GM10847 (cell line): ENCODE data around the gene MYLK3.

Experiments used
- POLR2A ChIP-seq: IDR thresholded peaks from 2 replicates; pipeline ENCODE4 v1.6.1; 2011; ENCODE audit not compliant: insufficient read length; ENCODE audit errors: extremely low read depth

MYLK3 gene

DNA sequence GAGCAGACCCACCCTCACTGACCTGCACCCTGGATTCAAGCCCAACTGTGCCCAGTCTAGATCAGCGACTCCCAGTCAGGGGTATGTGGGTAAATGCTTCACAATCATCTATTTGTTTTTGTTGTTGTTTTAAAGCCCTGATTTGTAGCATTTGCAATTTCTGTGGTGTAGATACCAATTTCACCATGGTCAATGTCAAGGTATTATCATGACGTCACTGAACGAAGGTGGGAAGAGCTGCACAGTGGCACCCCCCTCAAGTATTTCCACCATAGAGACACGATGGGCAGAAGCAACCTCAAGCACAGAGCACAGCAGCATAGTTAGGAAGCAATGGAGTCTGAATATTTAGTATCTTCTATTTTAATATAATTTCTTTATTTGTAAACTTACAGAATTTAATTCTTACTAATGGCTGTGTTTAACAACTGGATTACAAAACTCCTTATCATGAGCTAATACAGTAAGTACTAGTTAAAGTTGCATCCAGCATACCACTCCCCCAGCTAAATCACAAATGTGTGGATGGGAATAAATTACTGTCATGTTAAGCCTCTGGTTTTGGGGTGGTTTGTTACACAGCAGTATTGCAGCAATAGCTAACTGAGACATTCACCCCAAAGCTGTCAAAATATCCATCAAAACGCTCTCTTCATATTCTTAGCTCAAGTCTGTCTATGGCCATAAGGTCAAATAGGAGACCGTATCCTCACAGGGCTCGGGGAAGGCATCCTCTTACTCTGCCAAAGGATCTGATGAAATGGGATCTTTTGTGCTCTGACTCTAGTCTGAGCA lies 33.1 kb downstream of the MYLK3 start:
- no peak for TF ChIP-seq POLR2A

GRCh38 chr16:46713634-46714033 lies 34.5 kb downstream of the MYLK3 start:
- no peak for TF ChIP-seq POLR2A

DNA sequence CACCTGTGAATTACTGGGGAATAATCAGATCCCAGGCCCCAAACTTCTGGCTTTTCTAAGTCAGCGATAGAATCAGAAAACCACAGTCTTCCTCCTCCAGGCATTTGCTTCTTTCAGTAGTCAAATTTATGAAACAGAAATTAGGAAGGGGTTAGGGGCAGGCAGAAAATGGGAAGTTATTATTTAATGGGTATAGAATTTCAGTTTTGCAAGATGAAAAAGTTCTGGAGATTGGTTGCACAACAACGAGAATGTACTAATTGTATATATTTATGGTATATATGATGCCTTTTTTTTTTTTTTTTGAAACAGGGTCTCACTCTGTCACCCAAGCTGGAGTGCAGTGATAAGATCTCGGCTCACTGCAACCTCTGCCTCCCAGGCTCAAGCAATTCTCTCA lies 35.2 kb downstream of the MYLK3 start:
- no peak for TF ChIP-seq POLR2A

DNA sequence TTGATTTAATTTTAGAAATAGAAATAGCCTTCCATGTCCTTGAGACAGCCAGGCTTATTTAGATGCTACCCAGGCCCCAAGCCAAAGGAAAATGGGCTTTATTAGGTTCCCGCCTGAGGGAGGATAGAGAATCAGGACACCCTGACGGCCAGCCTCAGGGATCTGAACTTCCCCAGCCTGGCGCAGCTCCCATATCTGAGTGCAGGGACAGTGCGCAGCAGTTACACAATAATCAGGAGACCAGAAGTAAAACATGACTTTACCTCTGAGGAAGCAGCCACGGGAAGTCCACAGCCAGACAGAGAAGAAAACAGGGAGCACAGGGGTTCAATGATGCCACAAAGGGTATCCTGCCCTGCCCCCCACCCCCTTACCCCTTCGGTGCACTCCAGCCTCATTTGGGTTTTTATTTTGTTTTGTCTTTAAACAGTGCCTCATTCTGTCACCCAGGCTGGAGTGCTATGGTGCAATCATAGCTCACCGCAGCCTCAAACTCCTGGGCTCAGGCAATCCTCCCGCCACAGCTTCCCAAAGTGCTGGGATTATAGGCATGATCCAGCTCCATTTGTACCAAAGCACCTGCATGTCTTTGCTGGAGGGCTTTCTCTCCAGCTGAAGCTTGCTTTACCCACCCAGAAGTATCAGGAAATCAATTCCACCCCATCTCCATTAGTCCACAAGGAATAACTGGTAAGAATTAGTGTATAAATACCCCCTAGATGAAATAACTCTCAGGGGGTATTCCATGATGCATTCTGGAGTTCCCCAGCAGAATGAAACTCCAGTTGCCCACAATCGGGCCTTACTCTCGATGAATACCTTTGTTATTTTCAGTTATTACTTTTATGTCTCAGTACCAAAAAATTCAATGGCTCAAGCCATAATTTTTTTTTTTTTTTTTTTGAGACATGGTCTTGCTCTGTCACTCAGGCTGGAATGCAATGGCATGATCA lies 36.8 kb downstream of the MYLK3 start:
- no peak for TF ChIP-seq POLR2A

DNA sequence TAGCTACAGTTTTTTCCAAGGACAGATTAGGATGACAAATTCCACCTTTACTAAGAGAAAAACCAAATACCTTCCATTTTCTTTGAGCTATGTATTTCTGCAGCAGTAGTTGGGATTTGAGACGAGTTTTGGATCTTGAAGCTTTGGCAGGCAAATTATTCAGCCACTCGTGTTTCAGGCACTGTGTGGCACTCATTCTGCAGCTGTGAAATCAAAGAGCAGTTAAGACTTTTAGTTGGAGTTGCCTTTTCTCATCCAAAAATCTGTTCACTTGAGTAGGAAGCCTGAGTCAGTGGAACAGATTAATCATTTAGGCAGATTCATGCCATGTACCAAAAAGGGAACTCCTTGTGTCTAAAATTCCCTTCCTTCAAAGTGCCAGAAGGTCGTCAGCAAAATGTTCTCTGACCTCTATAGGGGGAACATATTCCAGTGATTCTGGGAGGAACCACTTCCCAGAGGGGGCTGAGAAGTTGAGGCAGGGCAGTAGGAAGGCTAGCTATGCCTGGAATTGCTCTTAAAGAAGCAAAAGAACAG lies 38.6 kb downstream of the MYLK3 start:
- no peak for TF ChIP-seq POLR2A

DNA sequence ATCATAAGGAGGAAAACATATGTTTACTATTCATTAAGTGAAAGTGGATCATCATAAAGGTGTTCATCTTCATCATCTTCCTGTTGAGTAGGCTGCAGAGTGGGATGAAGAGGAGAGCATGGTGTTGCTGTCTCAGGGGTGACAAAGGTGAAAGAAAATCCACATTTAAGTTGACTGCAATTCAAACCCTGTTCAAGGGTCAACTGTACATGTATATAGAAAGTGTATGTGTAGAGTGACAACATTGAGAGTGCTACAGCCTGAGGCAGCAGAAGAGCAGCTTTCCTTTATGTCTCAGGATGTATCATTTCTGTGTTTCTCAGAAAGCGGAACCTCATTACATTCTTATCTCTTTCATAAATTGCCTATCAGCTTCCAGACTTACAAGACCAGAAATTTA lies 41.5 kb downstream of the MYLK3 start:
- TF ChIP-seq POLR2A: no peak

GRCh38 chr16:46702030-46702429 lies 46.1 kb downstream of the MYLK3 start:
- TF ChIP-seq POLR2A: no peak

DNA sequence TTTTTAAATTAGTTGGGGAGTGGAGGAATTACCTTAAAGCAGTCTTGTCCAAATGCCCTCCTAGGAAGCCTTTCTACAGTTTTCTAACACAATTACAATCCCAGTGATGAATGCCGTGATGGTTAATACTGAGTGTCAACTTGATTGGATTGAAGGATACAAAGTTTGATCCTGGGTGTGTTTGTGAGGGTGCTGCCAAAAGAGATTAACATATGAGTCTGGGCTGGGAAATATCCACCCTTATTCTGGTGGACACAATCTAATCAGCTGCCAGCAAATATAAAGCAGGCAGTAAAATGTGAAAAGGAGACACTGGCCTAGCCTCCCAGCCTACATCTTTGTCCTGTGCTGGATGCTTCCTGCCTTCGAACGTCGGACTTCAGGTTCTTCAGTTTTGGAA lies 46.5 kb downstream of the MYLK3 start:
- no peak for TF ChIP-seq POLR2A

GRCh38 chr16:46700048-46700447 lies 48.1 kb downstream of the MYLK3 start:
- no peak for TF ChIP-seq POLR2A

GRCh38 chr16:46696957-46697356 lies 51.2 kb downstream of the MYLK3 start:
- TF ChIP-seq POLR2A: no peak

- TF ChIP-seq POLR2A: no peak
These were observed 52.2 kb downstream of the MYLK3 start for GRCh38 chr16:46695937-46696336.

- no peak for TF ChIP-seq POLR2A
These were observed 54.5 kb downstream of the MYLK3 start for GRCh38 chr16:46693598-46693997.

GRCh38 chr16:46691726-46692125 lies 56.4 kb downstream of the MYLK3 start:
- TF ChIP-seq POLR2A: no peak

DNA sequence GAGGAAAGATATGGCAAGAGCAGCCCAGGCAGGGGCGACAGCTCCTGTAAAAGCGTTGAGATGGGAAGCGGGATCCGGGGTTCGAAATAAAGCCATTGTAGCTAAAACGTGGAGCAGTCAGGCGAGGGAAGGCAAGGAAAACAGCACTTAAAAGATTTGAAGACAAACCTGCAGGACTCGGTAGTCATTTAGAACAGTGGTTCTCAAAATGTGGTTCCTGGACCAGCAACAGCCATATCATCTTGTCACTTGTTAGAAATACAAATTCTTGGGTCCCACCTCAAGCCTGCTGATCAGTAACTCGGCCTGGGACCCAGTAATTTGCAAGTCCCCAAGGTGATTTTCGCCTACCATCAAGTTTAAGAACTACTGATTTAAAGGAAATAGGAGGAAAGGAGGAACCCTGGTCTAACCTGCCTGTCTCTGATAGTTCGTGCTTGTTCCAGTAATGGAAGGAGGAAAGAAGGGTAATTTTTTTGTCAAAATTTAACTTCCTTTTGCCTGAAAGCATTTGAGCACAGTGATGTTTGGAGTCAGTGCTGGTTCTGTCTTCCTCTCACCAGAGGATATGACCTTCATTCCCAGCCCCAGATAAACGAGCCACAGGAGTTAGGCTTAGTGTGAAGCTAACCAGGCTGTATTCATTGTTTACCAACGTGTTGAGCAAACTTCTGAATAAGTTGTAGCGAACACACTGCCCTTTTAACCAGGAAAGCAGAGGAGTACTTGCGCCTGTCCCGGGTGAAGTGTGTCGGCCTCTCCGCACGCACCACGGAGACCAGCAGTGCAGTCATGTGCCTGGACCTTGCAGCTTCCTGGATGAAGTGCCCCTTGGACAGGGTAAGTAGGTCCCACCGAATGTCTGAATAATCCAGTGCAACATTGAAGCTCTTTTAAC lies 57.6 kb downstream of the MYLK3 start:
- TF ChIP-seq POLR2A: no peak
